Osteoblast (primary cell): ENCODE measurements around the gene EMC8. TPM values are rescaled to one million over a fixed set of nuclear protein-coding genes. Genes with fewer than 3 reads are reported as not detected.

ENCODE experiments used
- DNase-seq: peaks from one replicate; pipeline ENCODE4 v3.0.0; 2011; ENCODE audit warnings: low spot score, mixed read lengths; ENCODE audit not compliant: insufficient read length; ENCODE audit errors: missing footprints
- H2AFZ ChIP-seq: 2 replicates; pipeline ENCODE4 v1.6.0; 2011; ENCODE audit warnings: mild to moderate bottlenecking, low read length
- H3K27ac ChIP-seq: 2 replicates; pipeline ENCODE4 v1.5.1; 2011; ENCODE audit warnings: mild to moderate bottlenecking, low read depth, low read length, moderate library complexity
- H3K27me3 ChIP-seq: 2 replicates; pipeline ENCODE4 v1.6.0; 2012; ENCODE audit warnings: mild to moderate bottlenecking, control low read depth, inconsistent platforms, low read length, moderate library complexity; ENCODE audit not compliant: insufficient read depth
- H3K36me3 ChIP-seq: 2 replicates; pipeline ENCODE4 v1.5.1; 2011; ENCODE audit warnings: mild to moderate bottlenecking, low read length, control low read depth, moderate library complexity; ENCODE audit not compliant: insufficient read depth
- H3K4me1 ChIP-seq: 2 replicates; pipeline ENCODE4 v1.5.1; 2011; ENCODE audit warnings: mild to moderate bottlenecking, low read length, control low read depth, moderate library complexity; ENCODE audit not compliant: insufficient read depth
- H3K4me2 ChIP-seq: 2 replicates; pipeline ENCODE4 v1.6.0; 2011; ENCODE audit warnings: mild to moderate bottlenecking, low read length; ENCODE audit not compliant: insufficient read depth
- H3K4me3 ChIP-seq: fragments of 200-600 bp; sonication (generic); 3 replicates; pipeline ENCODE4 v1.5.1; 2012; ENCODE audit warnings: mild to moderate bottlenecking, low read length, inconsistent platforms; ENCODE audit not compliant: insufficient read depth
- H3K79me2 ChIP-seq: 2 replicates; pipeline ENCODE4 v1.6.0; 2012; ENCODE audit warnings: mild to moderate bottlenecking, low read length, control low read depth, inconsistent platforms; ENCODE audit not compliant: insufficient read depth
- H3K9me3 ChIP-seq: 2 replicates; pipeline ENCODE4 v1.5.1; 2011; ENCODE audit warnings: low read depth, low read length, control low read depth
- H4K20me1 ChIP-seq: 2 replicates; pipeline ENCODE4 v1.6.0; 2012; ENCODE audit warnings: mild to moderate bottlenecking, low read length, control low read depth; ENCODE audit not compliant: insufficient read depth
- CTCF ChIP-seq: IDR thresholded peaks from 2 replicates; pipeline ENCODE4 v1.5.1; 2011; ENCODE audit warnings: mild to moderate bottlenecking, low read depth, low read length, moderate library complexity; ENCODE audit errors: extremely low read depth
- total RNA-seq: library from RNA; depleted of rRNA; stranded (reverse); fragments of >200 nt; gene quantifications from 2 replicates; pipeline ENCODE4 v1.2.3, GENCODE V29; 2012

The EMC8 gene
- total RNA-seq, 1 donor = 28.6 TPM

- no peak for DNase-seq
- peaks cover 2% of the 10 kb centered on the region for H3K27me3 ChIP-seq
- TF ChIP-seq CTCF = no peak
- no peaks in the 10 kb centered on the region for H3K4me1 ChIP-seq
- no peaks in the 10 kb centered on the region for H3K36me3 ChIP-seq
- no peak overlapping the region for H2AFZ ChIP-seq
- peaks cover 3% of the 10 kb centered on the region for H3K9me3 ChIP-seq
- H3K4me3 ChIP-seq = no peak overlapping the region
- no peak overlapping the region for H3K27ac ChIP-seq
- no peaks in the 10 kb centered on the region for H4K20me1 ChIP-seq
- H3K4me2 ChIP-seq = no peak overlapping the region
- H3K79me2 ChIP-seq = no peaks in the 10 kb centered on the region
Observed at GRCh38 chr16:85843471-85844168, 44.3 kb upstream of the EMC8 start.

- Histone ChIP-seq H3K27ac (no peak overlapping the region), H3K4me1 (no peaks in the 10 kb centered on the region), H2AFZ (no peak overlapping the region), H3K79me2 (no peaks in the 10 kb centered on the region), H3K4me2 (no peak overlapping the region), H3K4me3 (no peak overlapping the region), H3K36me3 (no peaks in the 10 kb centered on the region), H3K9me3 (peaks cover 3% of the 10 kb centered on the region), H3K27me3 (peaks cover 2% of the 10 kb centered on the region), H4K20me1 (no peaks in the 10 kb centered on the region)
- DNase-seq = no peak
- no peak for TF ChIP-seq CTCF
Observed at GRCh38 chr16:85842848-85843247, 43.5 kb upstream of the EMC8 start.

- DNase-seq = no peak
- peaks cover 2% of the 10 kb centered on the region for H3K27me3 ChIP-seq
- no peak overlapping the region for H3K4me2 ChIP-seq
- H3K79me2 ChIP-seq = no peaks in the 10 kb centered on the region
- no peak overlapping the region for H2AFZ ChIP-seq
- H3K4me1 ChIP-seq = no peaks in the 10 kb centered on the region
- no peak for TF ChIP-seq CTCF
- no peaks in the 10 kb centered on the region for H4K20me1 ChIP-seq
- H3K36me3 ChIP-seq = no peaks in the 10 kb centered on the region
- no peak overlapping the region for H3K4me3 ChIP-seq
- peaks cover 3% of the 10 kb centered on the region for H3K9me3 ChIP-seq
- H3K27ac ChIP-seq = no peak overlapping the region
Observed at GRCh38 chr16:85842435-85842834, 43.1 kb upstream of the EMC8 start.

- Histone ChIP-seq H3K4me3 (no peak overlapping the region), H2AFZ (no peak overlapping the region), H3K79me2 (no peaks in the 10 kb centered on the region), H3K4me2 (no peak overlapping the region), H3K36me3 (no peaks in the 10 kb centered on the region), H3K4me1 (no peaks in the 10 kb centered on the region), H3K27me3 (peaks cover 12% of the 10 kb centered on the region), H3K9me3 (peaks cover 3% of the 10 kb centered on the region), H3K27ac (no peak overlapping the region), H4K20me1 (no peaks in the 10 kb centered on the region)
- DNase-seq = no peak
- no peak for TF ChIP-seq CTCF
Observed at GRCh38 chr16:85840801-85841200, 41.5 kb upstream of the EMC8 start.
